HG03342 (cell line): ENCODE measurements around the gene KCNG4.
"Not testable (repeated sequence)": the region's sequence is repeated elsewhere in the genome, so short reads cannot be mapped to it uniquely, and the experiment has no call there.

Source experiments
- ATAC-seq: cut with Tn5 transposase; IDR thresholded peaks from one replicate; pipeline ENCODE4 v1.9.1; 2021; ENCODE audit warnings: mild to moderate bottlenecking, moderate library complexity; ENCODE audit not compliant: unreplicated experiment

The KCNG4 gene

GRCh38 chr16:84212154-84212553, 27.7 kb downstream of the KCNG4 start:
- no peak for ATAC-seq

GRCh38 chr16:84209989-84210388, 29.8 kb downstream of the KCNG4 start:
- no peak for ATAC-seq

GRCh38 chr16:84207879-84208278, 31.9 kb downstream of the KCNG4 start:
- no peak for ATAC-seq

- ATAC-seq = no peak
Observed at GRCh38 chr16:84207251-84207650, 32.6 kb downstream of the KCNG4 start.

GRCh38 chr16:84205976-84206691, 33.7 kb downstream of the KCNG4 start:
- ATAC-seq = no peak

GRCh38 chr16:84205123-84205522, 34.7 kb downstream of the KCNG4 start:
- not testable (repeated sequence) for ATAC-seq

- ATAC-seq = not testable (repeated sequence)
Observed at GRCh38 chr16:84204551-84204950, 35.3 kb downstream of the KCNG4 start.

- no peak for ATAC-seq
Observed at GRCh38 chr16:84199861-84200260, 40.0 kb downstream of the KCNG4 start.

GRCh38 chr16:84199097-84199496, 40.7 kb downstream of the KCNG4 start:
- ATAC-seq = no peak

GRCh38 chr16:84198401-84198800, 41.4 kb downstream of the KCNG4 start:
- ATAC-seq = no peak

- ATAC-seq = no peak
Observed at GRCh38 chr16:84197466-84198128, 42.2 kb downstream of the KCNG4 start.

GRCh38 chr16:84196727-84197394, 43.0 kb downstream of the KCNG4 start:
- ATAC-seq = no peak

- no peak for ATAC-seq
Observed at GRCh38 chr16:84196101-84196500, 43.7 kb downstream of the KCNG4 start.

- no peak for ATAC-seq
Observed at GRCh38 chr16:84195201-84196093, 44.4 kb downstream of the KCNG4 start.

- peak; percentile 88 for ATAC-seq
Observed at GRCh38 chr16:84194470-84195200, 45.2 kb downstream of the KCNG4 start.

GRCh38 chr16:84194018-84194417, 45.8 kb downstream of the KCNG4 start:
- ATAC-seq = no peak

- no peak for ATAC-seq
Observed at GRCh38 chr16:84193480-84193879, 46.3 kb downstream of the KCNG4 start.

GRCh38 chr16:84191466-84191865, 48.3 kb downstream of the KCNG4 start:
- no peak for ATAC-seq

GRCh38 chr16:84190731-84191388, 49.0 kb downstream of the KCNG4 start, which contains the start of gene ADAD2:
Gene ADAD2 (plus strand): TSS chr16:84191157. CDS start chr16:84191231, 74 bp downstream.
- ATAC-seq = no peak
